D341Med (cell line): ENCODE results near the gene WDSUB1.

Experiments used
- DNase-seq: peaks from one replicate; pipeline ENCODE4 v3.0.0; 2012; ENCODE audit warnings: low spot score

WDSUB1 gene

GRCh38 chr2:159195697-159196096 is 90.8 kb downstream of the WDSUB1 start:
- no peak for DNase-seq

- DNase-seq, result no peak
These were observed 92.3 kb downstream of the WDSUB1 start for GRCh38 chr2:159194241-159194640.

DNA sequence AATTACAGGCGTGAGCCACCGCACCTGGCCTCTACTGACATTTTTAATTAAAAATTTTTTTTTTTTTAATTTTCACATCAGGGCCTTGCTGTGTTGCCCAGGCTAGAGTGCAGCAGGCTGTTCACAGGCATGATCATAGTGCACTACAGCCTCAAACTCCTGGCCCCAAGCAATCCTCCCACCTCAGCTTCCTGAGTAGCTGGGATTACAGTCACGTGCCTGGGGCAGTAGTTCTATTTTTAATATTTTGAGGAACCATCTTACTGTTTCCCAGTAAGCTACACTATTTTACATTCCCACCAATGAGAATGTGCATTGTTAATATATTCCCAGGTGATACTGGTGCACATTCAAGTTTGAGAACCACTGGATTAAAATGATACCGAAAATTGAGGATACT is 92.7 kb downstream of the WDSUB1 start:
- DNase-seq, result no peak

- DNase-seq, result no peak
These were observed 94.1 kb downstream of the WDSUB1 start for GRCh38 chr2:159192371-159192918.

DNA sequence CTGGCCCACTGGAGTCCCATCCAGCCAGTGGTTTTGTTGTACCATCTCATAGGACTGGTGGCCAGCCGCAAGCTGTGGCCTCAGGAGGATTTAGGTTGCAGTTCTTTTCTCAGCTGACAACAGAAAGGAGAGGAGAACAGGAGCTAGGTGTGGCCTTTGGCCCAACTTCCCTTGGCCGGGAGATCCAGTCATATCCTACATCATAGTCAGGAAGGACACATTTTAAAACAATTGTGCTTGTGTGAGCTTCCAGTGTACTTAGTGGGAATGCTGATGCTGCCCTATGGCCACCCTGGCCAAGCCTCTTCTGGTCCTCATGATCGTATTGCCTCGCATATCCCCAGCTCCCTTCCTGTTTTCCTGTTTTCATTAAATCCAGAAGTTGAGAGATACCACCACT is 98.1 kb downstream of the WDSUB1 start:
- no peak for DNase-seq

GRCh38 chr2:159187106-159187505 is 99.4 kb downstream of the WDSUB1 start:
- no peak for DNase-seq

DNA sequence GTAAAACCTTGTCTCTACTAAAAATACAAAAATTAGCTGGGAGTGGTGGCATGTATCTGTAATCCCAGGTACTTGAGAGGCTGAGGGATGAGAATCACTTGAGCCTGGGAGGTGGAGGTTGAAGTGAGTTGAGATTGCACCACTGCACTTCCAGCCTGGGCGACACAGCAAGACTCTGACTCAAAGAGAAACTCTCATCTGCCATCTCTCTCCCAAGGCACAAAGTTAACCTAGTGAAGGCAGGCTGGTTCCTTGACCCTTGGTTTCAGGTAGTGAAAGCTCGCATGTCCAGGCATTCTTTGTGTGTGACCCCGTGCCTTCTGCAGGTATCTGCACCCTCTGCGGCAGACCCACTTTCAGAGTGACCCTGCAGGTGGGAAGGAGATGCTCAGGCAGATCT is 100.0 kb downstream of the WDSUB1 start:
- DNase-seq, result no peak
